Pons (tissue), 1 donor: ENCODE measurements around the gene TIGD3.

ENCODE experiments used
- DNase-seq: peaks from one replicate; pipeline ENCODE4 v3.0.0-alpha.2; 2016; ENCODE audit warnings: low spot score

Gene TIGD3

DNA sequence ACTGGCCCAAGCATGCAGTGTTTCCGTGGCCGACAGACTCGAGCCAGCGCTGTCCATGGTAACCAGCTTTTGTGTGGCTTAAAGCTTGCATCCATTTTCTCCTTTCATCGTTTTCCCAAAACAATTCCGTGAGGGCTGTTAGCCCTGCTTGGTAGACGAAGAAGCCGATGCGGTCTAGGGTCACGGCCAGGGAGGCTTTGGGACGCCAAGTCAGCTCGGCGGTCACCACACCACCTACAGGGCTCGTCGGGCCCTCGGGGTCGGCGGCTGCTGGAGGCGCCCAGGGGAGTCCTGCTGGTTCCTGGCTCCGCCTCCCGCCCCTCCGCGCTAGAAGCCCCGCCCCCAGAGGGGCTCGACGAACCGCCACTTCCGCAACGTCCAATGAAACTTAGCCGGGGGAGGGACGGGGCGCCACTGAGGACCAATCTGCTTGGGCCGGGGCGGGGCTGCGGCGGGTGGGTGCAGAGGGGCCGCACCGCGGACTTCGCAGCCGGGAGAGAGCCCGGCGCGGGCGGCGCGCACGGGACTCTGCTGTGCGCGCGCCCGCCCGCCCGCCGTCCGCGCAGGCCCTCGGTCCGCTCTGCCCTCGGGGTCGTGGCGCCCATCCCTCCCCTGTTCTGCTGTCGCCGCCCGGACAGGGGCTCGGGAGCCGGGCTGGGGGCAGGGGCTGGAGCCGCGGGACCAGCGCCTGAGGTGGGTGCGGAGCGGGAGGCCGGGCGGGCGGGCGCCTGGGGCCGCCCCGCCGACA lies at the start of gene TIGD3:
Gene TIGD3 (plus strand): TSS at position 487 of the 748 bp plus-strand sequence. CDS start 1,058 bp downstream, outside the sequence.
- DNase-seq, result peak; percentile 95

GRCh38 chr11:65305501-65306268 lies 48.9 kb upstream of the TIGD3 start:
- no peak for DNase-seq

DNA sequence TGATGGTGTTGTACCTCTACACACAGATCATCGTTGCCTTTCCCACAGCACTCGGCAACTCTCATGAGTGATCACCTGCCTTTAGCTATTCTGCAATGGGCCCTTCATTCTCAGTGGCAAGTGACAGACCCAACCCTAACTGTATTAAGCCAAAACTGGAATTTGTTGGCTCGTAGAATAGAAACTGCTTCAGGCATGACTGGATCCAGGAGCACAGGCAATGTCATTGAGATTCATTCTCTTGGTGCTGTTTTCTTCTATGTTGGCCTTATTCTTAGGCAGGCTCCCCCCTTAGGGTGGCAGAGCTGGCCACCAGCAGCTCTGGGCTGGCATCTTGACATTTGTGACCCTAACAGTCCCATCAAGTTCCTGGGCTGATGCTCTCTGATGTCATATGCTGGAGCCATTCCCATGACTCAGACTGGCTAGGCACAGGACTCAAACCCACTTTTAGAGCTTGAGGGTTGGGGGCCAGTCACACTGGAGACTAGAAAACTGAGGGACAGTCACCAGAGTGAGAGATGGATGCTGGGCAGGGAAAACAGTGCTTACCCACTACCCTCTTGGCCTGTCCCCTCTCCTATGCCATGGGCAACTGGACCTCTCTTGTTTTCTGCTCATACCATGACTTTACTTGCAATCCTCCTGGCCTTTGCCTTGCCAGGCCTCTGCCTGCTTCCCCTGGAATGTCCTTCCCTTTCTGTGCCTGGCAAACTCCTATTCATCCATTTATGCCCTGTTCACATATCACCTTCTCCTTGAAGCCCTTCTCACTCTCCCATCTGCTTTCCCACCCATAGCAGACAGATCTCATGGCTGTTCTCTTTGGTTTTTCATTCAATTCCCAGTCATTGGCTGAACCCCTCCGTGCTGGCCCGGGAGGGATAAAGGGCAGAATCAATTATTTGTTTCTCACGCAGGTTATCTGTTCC lies 47.0 kb upstream of the TIGD3 start:
- no peak for DNase-seq

DNA sequence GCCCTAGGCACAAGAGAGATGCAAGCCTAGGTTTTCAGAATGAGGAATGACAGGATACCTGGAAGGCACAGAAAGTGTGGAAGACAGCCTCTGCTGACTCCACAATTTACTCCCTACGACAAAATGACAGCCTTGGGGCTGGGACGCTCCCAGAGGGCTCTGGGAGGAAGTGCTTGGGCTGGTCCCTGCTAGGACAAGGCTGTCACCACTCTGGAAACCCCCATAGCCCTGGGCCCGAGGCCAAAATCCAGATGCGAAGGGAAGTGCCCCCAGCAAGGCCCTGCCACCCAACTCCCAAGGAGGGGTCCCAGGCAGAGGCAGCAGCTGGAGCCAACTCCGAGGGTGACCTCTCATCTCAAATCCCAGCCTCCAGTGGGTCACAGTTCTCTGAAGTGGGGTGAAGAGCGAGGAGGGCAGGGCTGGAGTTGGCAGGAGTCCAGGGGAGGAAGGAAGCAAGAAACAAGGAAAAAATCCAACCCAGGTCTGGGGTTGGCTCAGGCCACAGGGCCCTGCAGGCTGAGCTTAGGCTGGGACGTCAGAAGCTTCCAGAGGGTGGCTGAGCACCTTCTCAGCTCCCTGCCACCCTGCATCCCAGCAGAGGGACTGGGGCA lies 46.2 kb upstream of the TIGD3 start:
- DNase-seq, result no peak

- DNase-seq, result no peak
These were observed 45.5 kb upstream of the TIGD3 start for GRCh38 chr11:65309006-65309405.

DNA sequence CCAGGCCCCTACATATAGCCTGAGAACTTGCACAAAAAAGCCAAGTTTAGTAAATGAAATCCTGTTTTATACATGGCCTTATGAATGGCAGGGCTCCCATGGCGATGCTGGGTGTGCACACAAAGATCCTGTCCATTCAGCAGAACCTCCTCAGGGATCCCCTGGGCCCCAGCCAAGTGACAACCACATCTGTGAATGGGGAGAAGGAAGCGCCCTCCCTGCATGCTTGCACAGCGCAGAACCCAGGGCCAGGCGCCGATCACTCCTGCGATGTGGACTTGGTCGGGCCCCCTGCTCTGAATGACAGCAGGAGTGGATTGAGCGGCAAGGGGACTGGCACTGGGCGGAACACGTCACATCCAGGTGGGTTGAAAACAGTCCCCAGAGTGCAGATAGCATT lies 44.3 kb upstream of the TIGD3 start:
- DNase-seq, result no peak

DNA sequence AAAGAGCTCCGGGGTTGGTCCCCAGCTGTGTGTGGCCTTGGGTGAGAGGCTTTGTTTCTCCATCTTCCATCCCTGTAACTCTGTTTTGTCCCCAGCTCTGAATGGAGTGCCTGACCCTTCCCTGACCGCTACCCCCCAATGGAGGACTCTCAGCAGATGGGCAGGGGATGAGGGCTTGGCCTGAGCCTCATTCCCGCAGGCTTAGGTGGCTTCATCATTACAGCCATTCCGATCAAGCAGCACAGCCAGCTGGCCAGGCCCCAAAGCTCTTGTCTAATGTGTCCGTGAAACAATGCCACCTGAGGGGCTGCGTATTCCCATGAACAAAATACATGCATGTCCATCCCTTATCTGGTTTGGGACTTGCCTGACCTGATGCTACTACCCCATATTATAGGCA lies 43.8 kb upstream of the TIGD3 start:
- no peak for DNase-seq

DNA sequence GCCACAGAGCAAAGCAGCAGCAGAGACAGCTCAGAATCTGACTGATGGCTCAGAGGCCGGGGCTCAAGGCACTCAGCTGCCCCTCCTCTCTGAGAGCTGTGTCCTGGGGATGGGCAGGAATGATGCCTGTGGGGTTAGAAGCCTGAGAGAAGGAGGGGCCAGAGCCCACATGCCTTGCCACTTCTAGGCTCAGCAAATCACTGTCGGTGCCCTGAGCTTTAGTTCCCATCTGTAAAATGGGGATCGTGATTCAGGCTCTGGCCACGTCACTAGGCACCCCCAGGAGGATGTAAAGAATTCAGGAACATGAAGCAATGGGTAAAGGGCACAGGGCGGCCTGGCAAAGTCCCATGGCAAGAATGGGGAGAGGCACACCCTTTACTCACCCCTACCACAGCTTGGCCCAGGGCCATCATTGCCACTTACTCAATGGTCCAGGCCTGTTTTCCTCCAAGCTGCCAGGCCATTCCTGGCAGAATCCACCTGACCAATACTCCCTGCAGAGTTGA lies 43.3 kb upstream of the TIGD3 start:
- DNase-seq, result no peak

DNA sequence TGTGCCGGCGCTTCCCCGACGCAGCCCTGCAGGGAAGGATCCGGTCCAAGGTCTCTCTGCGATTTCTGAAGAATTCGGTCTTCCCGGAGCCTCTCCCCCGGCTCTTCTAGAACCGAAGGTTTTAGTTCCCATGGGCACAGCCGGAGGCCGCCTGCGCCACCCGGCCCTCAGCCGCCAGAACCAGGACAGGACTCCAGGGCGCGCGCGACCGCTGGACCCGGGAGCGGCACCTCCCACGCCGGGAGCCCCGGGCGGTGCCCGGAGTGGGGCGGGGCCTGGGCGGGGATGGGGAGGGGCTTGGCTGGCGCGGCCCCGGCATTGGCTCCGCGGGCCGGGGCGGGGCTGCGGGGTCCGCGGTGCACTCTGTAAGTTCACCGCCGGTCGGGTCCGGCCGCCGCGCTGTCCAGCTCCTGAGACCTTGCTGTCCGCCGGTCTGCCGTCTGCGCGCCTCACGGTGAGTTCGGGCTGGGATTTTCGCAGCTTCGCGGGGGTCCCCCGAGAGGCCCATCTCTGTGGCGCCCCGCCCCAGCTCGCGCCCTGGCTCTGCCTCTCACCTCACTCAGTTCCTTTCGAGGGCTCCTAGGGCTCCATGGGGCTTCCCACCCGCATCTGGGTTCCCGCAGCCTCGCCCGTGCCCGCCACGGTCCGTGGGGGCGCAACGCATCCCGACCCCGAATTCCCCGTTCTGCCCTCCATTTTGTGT lies 39.9 kb upstream of the TIGD3 start, which contains the start of gene CDC42EP2:
Gene CDC42EP2 (plus strand): TSS at position 366 of the 703 bp plus-strand sequence. CDS start 6,033 bp downstream, outside the sequence.
- DNase-seq, result peak; percentile 88

- no peak for DNase-seq
These were observed 39.2 kb upstream of the TIGD3 start for GRCh38 chr11:65315204-65315865.

DNA sequence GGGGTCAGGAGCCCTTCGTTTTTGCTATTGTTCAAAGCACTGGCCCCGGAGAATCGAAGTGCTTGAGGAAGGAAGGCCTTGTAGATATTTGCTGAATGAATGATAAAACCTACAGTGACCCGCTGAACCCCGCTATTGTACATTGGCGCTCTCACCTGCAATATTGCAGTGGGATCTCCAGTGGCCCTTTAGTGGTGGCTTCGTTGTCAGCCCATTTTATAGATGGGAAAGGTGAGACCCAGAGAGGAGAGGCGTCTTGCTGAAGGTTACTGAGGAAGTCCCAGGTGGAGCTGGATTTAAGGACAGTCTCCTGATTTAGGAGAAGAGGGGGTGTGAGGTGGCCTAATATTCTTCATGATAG lies 38.7 kb upstream of the TIGD3 start:
- DNase-seq, result no peak

GRCh38 chr11:65316227-65317024 lies 38.1 kb upstream of the TIGD3 start:
- no peak for DNase-seq

DNA sequence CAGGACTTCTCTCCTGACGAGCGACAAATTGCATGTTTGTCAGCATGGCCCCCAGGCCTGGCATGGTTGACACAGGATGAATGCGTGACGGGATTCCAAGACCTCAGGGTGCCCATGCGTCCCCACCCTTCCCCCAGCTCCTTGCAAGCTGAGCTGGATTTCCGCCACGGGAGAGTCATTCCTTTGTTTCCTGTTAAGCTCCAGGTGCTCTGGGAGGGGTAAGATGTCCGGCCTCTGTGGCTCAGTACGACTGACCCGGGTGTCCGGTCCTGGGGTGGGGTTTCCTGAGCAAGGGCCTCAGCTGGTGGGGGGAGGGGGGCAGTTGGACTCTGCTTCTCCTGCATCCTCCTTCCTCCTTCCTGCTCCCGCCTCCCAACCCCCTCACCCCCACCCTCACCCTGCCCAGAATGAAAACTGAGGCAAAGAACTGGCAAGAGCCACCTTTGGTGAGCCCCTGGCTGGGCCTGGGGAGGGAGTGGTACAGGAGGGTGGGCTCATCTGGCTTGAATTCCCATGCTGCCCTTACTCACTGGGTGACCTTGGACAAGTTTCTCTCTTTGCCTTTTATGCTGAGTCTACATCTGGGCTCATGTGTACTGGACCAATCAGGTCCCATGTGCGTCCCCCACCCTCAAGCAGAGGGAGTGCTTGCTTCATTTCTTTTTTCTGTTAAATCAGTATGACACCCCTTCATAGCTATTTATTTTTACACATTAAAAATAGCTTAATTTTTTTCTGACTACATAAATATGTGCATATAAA lies 37.3 kb upstream of the TIGD3 start:
- no peak for DNase-seq

DNA sequence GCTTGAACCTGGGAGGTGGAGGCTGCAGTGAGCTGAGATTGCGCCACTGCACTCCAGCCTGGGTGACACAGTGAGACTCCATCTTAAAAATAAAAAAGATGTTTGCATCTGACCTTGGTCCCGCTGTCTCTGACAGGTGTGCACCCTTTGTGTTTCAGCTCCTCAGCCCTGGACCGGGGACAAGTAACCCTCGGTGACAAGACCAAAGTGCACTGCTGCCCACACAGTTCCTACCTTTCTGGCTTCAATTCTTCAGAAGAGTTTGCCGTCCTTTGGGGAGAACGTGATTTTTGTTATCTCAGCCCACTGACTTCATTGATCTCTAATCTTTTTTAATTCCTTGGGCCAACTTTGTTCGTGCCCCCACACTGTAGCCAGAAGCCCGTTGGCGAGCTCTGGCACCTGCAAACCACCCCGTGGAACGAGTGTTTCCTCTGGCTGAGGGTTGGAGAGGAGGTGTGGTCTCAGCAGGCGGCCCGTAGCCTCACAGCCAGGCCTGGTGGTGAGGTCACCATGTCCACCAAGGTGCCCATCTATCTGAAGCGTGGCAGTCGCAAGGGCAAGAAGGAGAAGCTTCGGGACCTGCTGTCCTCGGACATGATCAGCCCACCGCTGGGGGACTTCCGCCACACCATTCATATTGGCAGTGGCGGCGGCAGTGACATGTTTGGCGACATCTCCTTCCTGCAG lies 34.0 kb upstream of the TIGD3 start:
- DNase-seq, result no peak

GRCh38 chr11:65321076-65321475 lies 33.5 kb upstream of the TIGD3 start:
- no peak for DNase-seq

DNA sequence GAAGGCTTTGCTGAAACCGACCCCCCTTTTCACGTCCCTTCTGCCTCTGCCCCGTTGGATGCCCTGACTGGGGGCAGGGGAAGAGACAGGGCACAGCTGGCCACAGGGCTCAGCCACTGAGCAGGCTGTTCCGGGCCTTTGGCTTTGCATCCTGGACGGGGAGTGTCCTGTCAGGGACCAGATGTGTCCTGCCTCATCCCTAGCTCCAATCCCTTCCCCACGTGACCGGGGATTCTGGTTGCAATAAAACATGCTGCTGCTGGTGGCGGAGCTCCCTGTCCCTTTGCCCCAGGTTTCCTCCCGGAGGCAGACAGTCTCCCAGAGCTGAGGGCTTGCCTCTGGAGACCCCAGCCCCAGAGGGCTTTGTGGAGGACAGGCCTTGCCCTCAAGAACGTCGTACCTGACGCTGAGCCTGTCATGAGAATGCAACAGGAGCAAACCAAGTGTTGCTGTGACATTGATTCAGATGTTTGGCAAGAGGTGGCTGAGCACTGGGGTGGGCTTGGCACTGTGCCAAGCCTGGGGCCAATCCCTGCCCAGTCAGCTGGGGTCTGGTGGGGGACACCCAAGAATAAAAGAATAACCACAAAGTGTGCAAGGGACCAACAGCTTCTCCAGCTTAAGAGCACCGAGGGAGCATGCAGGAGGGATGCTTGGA lies 32.6 kb upstream of the TIGD3 start:
- DNase-seq, result peak; percentile 16

DNA sequence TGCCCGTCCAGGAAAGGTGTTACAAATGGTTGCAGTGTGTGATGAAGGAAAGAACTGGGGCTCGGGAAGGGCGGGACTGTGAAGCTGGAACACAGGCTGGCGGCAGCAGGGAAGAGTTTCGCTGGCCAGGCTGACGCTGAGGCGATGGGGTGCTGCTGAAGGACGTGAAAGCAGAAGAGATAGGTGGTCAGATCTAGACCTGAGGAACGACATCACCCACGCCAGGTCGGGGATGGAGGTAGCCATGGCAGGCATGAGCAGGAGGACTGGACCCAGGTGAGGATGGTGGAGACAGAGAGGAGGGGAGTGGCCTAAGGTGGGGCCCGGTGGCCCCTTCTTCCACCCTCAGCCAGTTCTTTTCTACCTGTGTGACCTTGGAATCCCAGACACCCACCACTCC lies 30.7 kb upstream of the TIGD3 start:
- no peak for DNase-seq

GRCh38 chr11:65325435-65325834 lies 29.1 kb upstream of the TIGD3 start:
- DNase-seq, result no peak
